ENCODE data around the gene KRTAP5-9. TPM values are rescaled to one million over a fixed set of nuclear protein-coding genes. Genes with fewer than 3 reads are reported as not detected.
"Not testable (repeated sequence)": the region's sequence is repeated elsewhere in the genome, so short reads cannot be mapped to it uniquely, and the experiment has no call there.

The KRTAP5-9 gene
- total and polyA plus RNA-seq, 2 experiments from 2014 or later = 0.13 to 0.23 TPM

GRCh38 chr11:71568704-71569349, 20.6 kb downstream of the KRTAP5-9 start:
- Histone ChIP-seq H3K79me2 (no peaks in the 10 kb centered on the region), H3K9me2 (replicated peaks; ENCODE audit: insufficient read depth) (no peaks in the 10 kb centered on the region), H3K27ac (no peak overlapping the region), H3K36me3 (replicated peaks; ENCODE audit: insufficient read depth, low read depth) (no peaks in the 10 kb centered on the region), H3K27me3 (no peaks in the 10 kb centered on the region), H4K20me1 (ENCODE audit: insufficient read depth, poor library complexity, severe bottlenecking) (no peaks in the 10 kb centered on the region), H3K4me1 (ENCODE audit: insufficient read depth) (no peaks in the 10 kb centered on the region), H3K9me3 (ENCODE audit: low read depth) (no peaks in the 10 kb centered on the region), H2AFZ (no peak overlapping the region), H3K4me3 (no peak overlapping the region), H3K4me2 (no peak overlapping the region)
- 83% methylated on average over 8 of the region's 8 CpGs for WGBS (ENCODE audit: low lambda C conversion rate, missing lambda C conversion rate)
- DNase-seq (ENCODE audit: low spot score) = no peak
- TF ChIP-seq EZH2 (IDR thresholded peaks at IDR 0.05; ENCODE audit: borderline replicate concordance) (no peak), EZH2phosphoT487 (IDR thresholded peaks at IDR 0.05; ENCODE audit: low read depth, severe bottlenecking, unreplicated experiment) (no peak)
- TF ChIP-seq, protein P1, sequence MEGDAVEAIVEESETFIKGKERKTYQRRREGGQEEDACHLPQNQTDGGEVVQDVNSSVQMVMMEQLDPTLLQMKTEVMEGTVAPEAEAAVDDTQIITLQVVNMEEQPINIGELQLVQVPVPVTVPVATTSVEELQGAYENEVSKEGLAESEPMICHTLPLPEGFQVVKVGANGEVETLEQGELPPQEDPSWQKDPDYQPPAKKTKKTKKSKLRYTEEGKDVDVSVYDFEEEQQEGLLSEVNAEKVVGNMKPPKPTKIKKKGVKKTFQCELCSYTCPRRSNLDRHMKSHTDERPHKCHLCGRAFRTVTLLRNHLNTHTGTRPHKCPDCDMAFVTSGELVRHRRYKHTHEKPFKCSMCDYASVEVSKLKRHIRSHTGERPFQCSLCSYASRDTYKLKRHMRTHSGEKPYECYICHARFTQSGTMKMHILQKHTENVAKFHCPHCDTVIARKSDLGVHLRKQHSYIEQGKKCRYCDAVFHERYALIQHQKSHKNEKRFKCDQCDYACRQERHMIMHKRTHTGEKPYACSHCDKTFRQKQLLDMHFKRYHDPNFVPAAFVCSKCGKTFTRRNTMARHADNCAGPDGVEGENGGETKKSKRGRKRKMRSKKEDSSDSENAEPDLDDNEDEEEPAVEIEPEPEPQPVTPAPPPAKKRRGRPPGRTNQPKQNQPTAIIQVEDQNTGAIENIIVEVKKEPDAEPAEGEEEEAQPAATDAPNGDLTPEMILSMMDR (IDR thresholded peaks at IDR 0.05; ENCODE audit: poor library complexity) = no peak

DNA sequence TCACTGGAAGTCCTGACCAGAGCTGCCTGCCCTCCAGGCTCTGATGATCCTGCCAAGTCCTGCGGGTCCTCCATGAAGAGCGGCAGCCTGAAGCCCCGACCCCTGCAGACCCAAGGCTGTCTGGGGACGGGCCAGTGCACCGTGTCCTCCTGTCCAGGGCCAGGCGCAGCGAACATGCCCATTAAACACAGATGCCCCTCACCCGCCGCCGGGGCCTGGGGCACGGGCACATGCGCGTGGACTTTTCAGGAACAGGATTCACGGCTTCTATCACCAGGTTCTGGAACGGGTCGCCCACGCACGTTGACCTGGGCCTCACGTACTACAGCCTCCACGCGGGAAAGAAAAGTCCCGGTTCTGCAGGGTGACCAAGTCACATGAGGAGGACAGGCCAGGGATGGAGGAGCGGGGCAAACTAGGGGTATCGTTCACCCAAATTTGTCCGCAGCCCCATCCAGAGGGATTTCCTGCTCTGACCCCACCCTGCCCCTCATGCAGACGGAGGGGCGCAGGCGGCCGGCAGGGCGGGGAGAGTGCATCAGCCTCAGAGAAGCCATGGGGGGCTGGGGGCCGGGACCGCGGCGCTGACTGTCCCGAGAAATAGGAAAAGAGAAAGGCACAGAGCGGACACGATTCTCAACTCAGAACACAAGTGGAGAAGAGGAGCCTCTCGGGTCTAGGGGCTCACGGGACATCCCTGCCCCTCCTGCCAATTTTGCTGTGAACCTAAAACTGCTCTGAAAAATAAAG, 23.1 kb downstream of the KRTAP5-9 start:
- H3K79me2 ChIP-seq; H2AFZ ChIP-seq; H3K27me3 ChIP-seq; H3K4me1 ChIP-seq (ENCODE audit: insufficient read depth); H4K20me1 ChIP-seq (ENCODE audit: insufficient read depth, poor library complexity, severe bottlenecking); DNase-seq (ENCODE audit: low spot score); H3K4me3 ChIP-seq; H3K36me3 ChIP-seq (replicated peaks; ENCODE audit: insufficient read depth, low read depth); H3K4me2 ChIP-seq; H3K9me2 ChIP-seq (replicated peaks; ENCODE audit: insufficient read depth); H3K9me3 ChIP-seq (ENCODE audit: low read depth); H3K27ac ChIP-seq: not testable (repeated sequence)
- WGBS (ENCODE audit: low lambda C conversion rate, missing lambda C conversion rate) = 94% methylated on average over 26 of the region's 39 CpGs

DNA sequence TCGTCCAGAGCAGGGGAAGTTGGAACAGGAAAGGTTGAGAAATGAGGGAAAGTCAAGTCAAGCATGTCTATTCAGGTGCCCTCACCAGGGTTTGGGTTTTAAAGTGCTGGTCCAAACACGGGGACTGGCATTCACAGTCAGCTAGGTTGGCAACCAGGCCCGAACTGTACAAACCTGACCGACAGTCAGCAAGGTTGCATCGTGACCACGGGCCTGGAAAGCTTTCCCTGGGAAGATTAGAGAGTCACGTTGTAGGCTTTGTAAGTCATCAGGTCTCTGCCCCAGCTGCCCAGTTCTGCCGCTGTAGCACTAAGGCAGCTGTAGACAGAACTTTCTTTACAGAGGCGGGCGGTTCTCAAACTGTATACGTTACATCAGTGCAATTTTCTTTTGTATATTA, 24.6 kb downstream of the KRTAP5-9 start:
- no peak for DNase-seq (ENCODE audit: low spot score)
- Histone ChIP-seq H3K36me3 (replicated peaks; ENCODE audit: insufficient read depth, low read depth) (no peaks in the 10 kb centered on the region), H3K9me3 (ENCODE audit: low read depth) (no peaks in the 10 kb centered on the region), H2AFZ (no peak overlapping the region), H3K27me3 (no peaks in the 10 kb centered on the region), H3K4me3 (no peak overlapping the region), H3K27ac (no peak overlapping the region), H3K4me1 (ENCODE audit: insufficient read depth) (no peaks in the 10 kb centered on the region), H3K4me2 (no peak overlapping the region), H3K9me2 (replicated peaks; ENCODE audit: insufficient read depth) (no peaks in the 10 kb centered on the region), H4K20me1 (ENCODE audit: insufficient read depth, poor library complexity, severe bottlenecking) (no peaks in the 10 kb centered on the region), H3K79me2 (no peaks in the 10 kb centered on the region)
- no peak for TF ChIP-seq EZH2 (IDR thresholded peaks at IDR 0.05; ENCODE audit: borderline replicate concordance)
- no peak for TF ChIP-seq EZH2phosphoT487 (IDR thresholded peaks at IDR 0.05; ENCODE audit: low read depth, severe bottlenecking, unreplicated experiment)
- TF ChIP-seq, protein P1 (IDR thresholded peaks at IDR 0.05; ENCODE audit: poor library complexity) = no peak
- WGBS (ENCODE audit: low lambda C conversion rate, missing lambda C conversion rate) = 79% methylated on average over 11 of the region's 11 CpGs

DNA sequence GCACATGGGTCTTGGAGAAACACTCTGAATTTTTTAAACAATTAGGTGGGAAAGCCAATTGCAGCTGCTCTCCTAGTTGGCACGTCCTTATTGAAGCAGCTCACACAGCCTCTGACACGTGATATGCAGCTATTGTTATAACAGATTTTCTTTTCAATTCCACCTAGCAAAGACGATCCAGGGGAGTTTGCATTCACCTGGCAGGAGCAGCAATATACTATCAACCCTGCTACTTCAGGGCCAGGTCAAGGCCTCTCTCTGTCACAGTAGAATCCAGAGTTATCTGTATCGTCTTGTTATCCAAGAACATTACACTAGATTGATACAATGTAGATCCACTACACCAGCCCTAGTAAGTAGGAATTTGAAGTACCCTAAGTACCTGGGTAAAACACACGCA, 26.2 kb downstream of the KRTAP5-9 start:
- Histone ChIP-seq H3K27ac (no peak overlapping the region), H3K79me2 (no peaks in the 10 kb centered on the region), H3K4me3 (no peak overlapping the region), H3K36me3 (replicated peaks; ENCODE audit: insufficient read depth, low read depth) (no peaks in the 10 kb centered on the region), H3K27me3 (no peaks in the 10 kb centered on the region), H3K4me2 (no peak overlapping the region), H3K9me3 (ENCODE audit: low read depth) (no peaks in the 10 kb centered on the region), H3K4me1 (ENCODE audit: insufficient read depth) (no peaks in the 10 kb centered on the region), H4K20me1 (ENCODE audit: insufficient read depth, poor library complexity, severe bottlenecking) (no peaks in the 10 kb centered on the region), H3K9me2 (replicated peaks; ENCODE audit: insufficient read depth) (no peaks in the 10 kb centered on the region), H2AFZ (no peak overlapping the region)
- no peak for DNase-seq (ENCODE audit: low spot score)
- WGBS (ENCODE audit: low lambda C conversion rate, missing lambda C conversion rate) = 81% methylated on average over 5 of the region's 5 CpGs
- TF ChIP-seq, protein P1 (IDR thresholded peaks at IDR 0.05; ENCODE audit: poor library complexity) = no peak
- TF ChIP-seq EZH2 (IDR thresholded peaks at IDR 0.05; ENCODE audit: borderline replicate concordance) (no peak), EZH2phosphoT487 (IDR thresholded peaks at IDR 0.05; ENCODE audit: low read depth, severe bottlenecking, unreplicated experiment) (no peak)

Data from hepatocyte (in vitro differentiated cells).